ENCODE data around the gene VSIG10L. TPM values are rescaled to one million over a fixed set of nuclear protein-coding genes. Genes with fewer than 3 reads are reported as not detected.

VSIG10L gene
- total RNA-seq, 1 donor from 2014 or later, result 0.92 TPM

DNA sequence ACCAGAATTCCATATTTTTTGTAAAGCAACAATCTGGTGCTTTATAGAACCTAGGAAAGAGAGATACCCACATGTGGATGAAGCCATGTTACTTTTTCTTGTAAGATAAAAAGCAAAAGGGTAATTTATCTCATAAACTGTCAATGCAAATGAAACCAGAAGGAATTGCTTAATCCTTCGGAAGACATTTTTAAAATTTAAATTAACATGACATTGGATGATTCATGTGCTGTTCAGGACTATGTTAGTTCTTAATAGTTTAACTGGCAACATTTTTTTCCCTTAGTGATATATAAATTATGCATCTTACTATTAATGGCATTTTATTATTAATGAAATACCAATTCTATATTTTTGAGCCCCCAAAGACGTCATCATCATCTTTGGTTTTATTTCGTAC, 56.3 kb downstream of the VSIG10L start:
- TF ChIP-seq, protein P1, sequence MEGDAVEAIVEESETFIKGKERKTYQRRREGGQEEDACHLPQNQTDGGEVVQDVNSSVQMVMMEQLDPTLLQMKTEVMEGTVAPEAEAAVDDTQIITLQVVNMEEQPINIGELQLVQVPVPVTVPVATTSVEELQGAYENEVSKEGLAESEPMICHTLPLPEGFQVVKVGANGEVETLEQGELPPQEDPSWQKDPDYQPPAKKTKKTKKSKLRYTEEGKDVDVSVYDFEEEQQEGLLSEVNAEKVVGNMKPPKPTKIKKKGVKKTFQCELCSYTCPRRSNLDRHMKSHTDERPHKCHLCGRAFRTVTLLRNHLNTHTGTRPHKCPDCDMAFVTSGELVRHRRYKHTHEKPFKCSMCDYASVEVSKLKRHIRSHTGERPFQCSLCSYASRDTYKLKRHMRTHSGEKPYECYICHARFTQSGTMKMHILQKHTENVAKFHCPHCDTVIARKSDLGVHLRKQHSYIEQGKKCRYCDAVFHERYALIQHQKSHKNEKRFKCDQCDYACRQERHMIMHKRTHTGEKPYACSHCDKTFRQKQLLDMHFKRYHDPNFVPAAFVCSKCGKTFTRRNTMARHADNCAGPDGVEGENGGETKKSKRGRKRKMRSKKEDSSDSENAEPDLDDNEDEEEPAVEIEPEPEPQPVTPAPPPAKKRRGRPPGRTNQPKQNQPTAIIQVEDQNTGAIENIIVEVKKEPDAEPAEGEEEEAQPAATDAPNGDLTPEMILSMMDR (conservative IDR thresholded peaks at IDR 0.05; ENCODE audit: low read depth, low read length), result no peak
- DNase-seq (ENCODE audit: low read depth), result no peak
- H3K4me3 ChIP-seq (ENCODE audit: low read depth, low read length), result no peak overlapping the region

GRCh38 chr19:51282335-51282734, 59.6 kb downstream of the VSIG10L start:
- H3K4me3 ChIP-seq (ENCODE audit: low read depth, low read length), result no peak overlapping the region
- TF ChIP-seq, protein P1 (conservative IDR thresholded peaks at IDR 0.05; ENCODE audit: low read depth, low read length), result no peak
- no peak for DNase-seq (ENCODE audit: low read depth)

Other genes with a start within 250 kb of the VSIG10L start
- 12.5 and 21.5 TPM in 2 replicates for gene CTU1, start 233.7 kb downstream of the VSIG10L start, total RNA-seq
- not detected in 2 replicates for gene SIGLEC9, start 217.2 kb downstream of the VSIG10L start, total RNA-seq
- gene SIGLEC7, start 199.8 kb downstream of the VSIG10L start, total RNA-seq, result not detected in 2 replicates
- not detected in 2 replicates for gene CD33, start 117.1 kb downstream of the VSIG10L start, total RNA-seq
- not detected in 2 replicates for gene SIGLECL1, start 91.1 kb downstream of the VSIG10L start, total RNA-seq
- 0.06 TPM in 1 of 2 replicates, not detected in the other for gene IGLON5, start 30.5 kb downstream of the VSIG10L start, total RNA-seq
- 55.6 and 56.0 TPM in 2 replicates for gene ETFB, start 24.2 kb upstream of the VSIG10L start, total RNA-seq
- gene CLDND2, start 26.9 kb upstream of the VSIG10L start, total RNA-seq, result not detected in 2 replicates
- not detected in 2 replicates for gene NKG7, start 30.5 kb upstream of the VSIG10L start, total RNA-seq
- not detected in 2 replicates for gene LIM2, start 45.8 kb upstream of the VSIG10L start, total RNA-seq
- not detected in 2 replicates for gene C19orf84, start 48.5 kb upstream of the VSIG10L start, total RNA-seq
- gene SIGLEC10, start 75.5 kb upstream of the VSIG10L start, total RNA-seq, result not detected in 2 replicates
- gene SIGLEC8, start 116.3 kb upstream of the VSIG10L start, total RNA-seq, result not detected in 2 replicates
- not detected in 2 replicates for gene CEACAM18, start 136.4 kb upstream of the VSIG10L start, total RNA-seq
- gene SIGLEC12, start 159.7 kb upstream of the VSIG10L start, total RNA-seq, result not detected in 2 replicates
- gene SIGLEC6, start 189.5 kb upstream of the VSIG10L start, total RNA-seq, result not detected in 2 replicates
- gene ZNF175, start 229.1 kb upstream of the VSIG10L start, total RNA-seq, result 1.7 and 4.2 TPM in 2 replicates

All from epithelial cell of proximal tubule (primary cell).